HepG2 (cell line): ENCODE results near the gene OCSTAMP. TPM values are rescaled to one million over a fixed set of nuclear protein-coding genes. Genes with fewer than 3 reads are reported as not detected.

ENCODE experiments used
- ARID5B ChIP-seq: IDR thresholded peaks from 2 replicates; pipeline ENCODE4 v1.4.0; 2020; ENCODE audit warnings: mild to moderate bottlenecking, missing genetic modification reagents
- ATF3 ChIP-seq: sonication (generic); formaldehyde crosslinking; IDR thresholded peaks from 2 replicates; pipeline ENCODE4 v1.4.0; 2020; ENCODE audit warnings: missing genetic modification reagents
- ELF3 ChIP-seq: IDR thresholded peaks from 2 replicates; pipeline ENCODE4 v1.6.1; 2016; ENCODE audit warnings: missing genetic modification reagents, missing compliant biosample characterization
- KLF16 ChIP-seq, 2 experiments: sonication (generic) in 1 of 2; formaldehyde crosslinking in 1 of 2; IDR thresholded peaks; 2 replicates each; pipeline versions ENCODE4 v1.6.1 to v1.8.0; 2016 to 2023; ENCODE audit warnings: missing genetic modification reagents in 2 of 2, missing compliant biosample characterization in 1 of 2
- KLF9 ChIP-seq: IDR thresholded peaks from 2 replicates; pipeline ENCODE4 v1.6.1; 2016; ENCODE audit warnings: low read depth
- NR1H2 ChIP-seq: sonication (generic); formaldehyde crosslinking; IDR thresholded peaks from 2 replicates; pipeline ENCODE4 v1.8.1; 2022; ENCODE audit warnings: low read depth, missing genetic modification reagents, borderline replicate concordance
- RXRB ChIP-seq: IDR thresholded peaks from 2 replicates; pipeline ENCODE4 v1.6.1; 2016; ENCODE audit warnings: borderline replicate concordance, missing genetic modification reagents, missing compliant biosample characterization
- SOX5 ChIP-seq: IDR thresholded peaks from 2 replicates; pipeline ENCODE4 v1.6.1; 2016; ENCODE audit warnings: borderline replicate concordance
- TBX2 ChIP-seq: sonication (generic); formaldehyde crosslinking; IDR thresholded peaks from 2 replicates; pipeline ENCODE4 v1.5.0; 2020; ENCODE audit warnings: missing genetic modification reagents, mild to moderate bottlenecking, borderline replicate concordance
- TP53 ChIP-seq: sonication (generic); formaldehyde crosslinking; conservative IDR thresholded peaks from 2 replicates; pipeline ENCODE4 v1.4.0; 2020; ENCODE audit warnings: missing genetic modification reagents
- ZBTB43 ChIP-seq: sonication (generic); formaldehyde crosslinking; conservative IDR thresholded peaks from 2 replicates; pipeline ENCODE4 v1.4.0; 2020; ENCODE audit warnings: missing genetic modification reagents
- ZFP37 ChIP-seq: sonication (generic); formaldehyde crosslinking; IDR thresholded peaks from 2 replicates; pipeline ENCODE4 v1.4.0; 2020; ENCODE audit warnings: missing genetic modification reagents, borderline replicate concordance
- ZNF318 ChIP-seq: sonication (generic); formaldehyde crosslinking; IDR thresholded peaks from 2 replicates; pipeline ENCODE4 v1.4.0; 2020; ENCODE audit warnings: mild to moderate bottlenecking, missing genetic modification reagents
- polyA plus RNA-seq, 8 experiments: library from polyadenylated mRNA; depleted of rRNA in 3 of 8; stranded (reverse) in 7 of 8; unstranded in 1 of 8; fragments of >200 nt; fragmentation: Illumina TruSeq in 4 of 8; extraction: Trizol in 4 of 8; gene quantifications; 2 replicates each; pipeline versions ENCODE4 v1.2.1 to v1.2.3, GENCODE V29; 2011 to 2016; ENCODE audit warnings: low read depth in 4 of 8, missing spikeins in 1 of 8, mixed read lengths in 1 of 8; ENCODE audit not compliant: insufficient read depth in 1 of 8
- total RNA-seq, 5 experiments: library from RNA; depleted of rRNA; stranded (reverse); fragments of >200 nt; fragmentation: Illumina TruSeq; extraction: Trizol; gene quantifications; 2 replicates each; pipeline ENCODE4 v1.2.3, GENCODE V29; 2016; ENCODE audit warnings: low read depth in 1 of 5
- TF ChIP-seq, protein P1 (sequence below): IDR thresholded peaks from 2 replicates; pipeline ENCODE4 v1.6.1; 2016; ENCODE audit warnings: missing genetic modification reagents, missing compliant biosample characterization
- TF ChIP-seq, protein P2 (sequence below): sonication (generic); formaldehyde crosslinking; conservative IDR thresholded peaks from 2 replicates; pipeline ENCODE4 v1.4.0; 2020; ENCODE audit warnings: missing genetic modification reagents

The OCSTAMP gene
- total and polyA plus RNA-seq, 2 of the 13 experiments (the other 11 are each of a cell fraction or from before 2014, with no cell fraction given) = not detected

DNA sequence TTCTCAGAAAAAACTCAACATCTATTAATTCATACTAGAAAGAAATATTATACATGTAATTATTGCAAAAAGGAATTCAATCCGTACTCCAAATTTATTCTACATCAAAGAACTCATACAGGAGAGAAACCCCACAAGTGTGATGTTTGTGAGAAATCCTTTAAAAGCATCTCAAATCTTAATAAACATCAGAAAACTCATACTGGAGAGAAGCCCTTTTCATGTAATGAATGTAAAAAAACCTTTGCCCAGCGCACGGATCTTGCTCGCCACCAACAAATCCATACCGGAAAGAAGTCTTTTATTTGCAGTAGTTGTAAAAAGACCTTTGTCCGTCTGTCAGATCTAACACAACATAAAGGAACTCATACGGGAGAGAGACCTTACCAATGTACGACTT is 59.1 kb downstream of the OCSTAMP start (continued):
- TF ChIP-seq ZNF318 (no peak), TP53 (CRISPR knock-in tag) (no peak), ZFP37 (no peak), ARID5B (CRISPR knock-in tag) (peak; percentile 54), ATF3 (no peak), KLF16 (CRISPR knock-in tag; IDR thresholded peaks at IDR 0.05) (no peak), RXRB (CRISPR knock-in tag) (peak; percentile 53; the same call in 1 of the 2 replicates), KLF9 (0 out of 2 replicates have a peak, but pooled peaks have one; percentile 25), ZBTB43 (CRISPR knock-in tag) (0 out of 2 replicates have a peak, but pooled peaks have one; percentile 26), NR1H2 (CRISPR knock-in tag) (no peak), SOX5 (CRISPR knock-in tag) (peak; percentile 48; the same call in 1 of the 2 replicates), TBX2 (no peak), ELF3 (CRISPR knock-in tag) (peak; percentile 70)
- TF ChIP-seq, protein P1, sequence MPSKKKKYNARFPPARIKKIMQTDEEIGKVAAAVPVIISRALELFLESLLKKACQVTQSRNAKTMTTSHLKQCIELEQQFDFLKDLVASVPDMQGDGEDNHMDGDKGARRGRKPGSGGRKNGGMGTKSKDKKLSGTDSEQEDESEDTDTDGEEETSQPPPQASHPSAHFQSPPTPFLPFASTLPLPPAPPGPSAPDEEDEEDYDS (CRISPR knock-in tag) = 0 out of 2 replicates have a peak, but pooled peaks have one; percentile 13
- TF ChIP-seq, protein P2, sequence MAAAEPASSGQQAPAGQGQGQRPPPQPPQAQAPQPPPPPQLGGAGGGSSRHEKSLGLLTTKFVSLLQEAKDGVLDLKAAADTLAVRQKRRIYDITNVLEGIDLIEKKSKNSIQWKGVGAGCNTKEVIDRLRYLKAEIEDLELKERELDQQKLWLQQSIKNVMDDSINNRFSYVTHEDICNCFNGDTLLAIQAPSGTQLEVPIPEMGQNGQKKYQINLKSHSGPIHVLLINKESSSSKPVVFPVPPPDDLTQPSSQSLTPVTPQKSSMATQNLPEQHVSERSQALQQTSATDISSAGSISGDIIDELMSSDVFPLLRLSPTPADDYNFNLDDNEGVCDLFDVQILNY (CRISPR knock-in tag) = no peak
